ENCODE results near the gene PHC2.

PHC2 gene

GRCh38 chr1:33469691-33470090 is 38.8 kb upstream of the PHC2 start:
- no peak for TF ChIP-seq ZFX (IDR thresholded peaks at IDR 0.05)
- TF ChIP-seq, protein P1, sequence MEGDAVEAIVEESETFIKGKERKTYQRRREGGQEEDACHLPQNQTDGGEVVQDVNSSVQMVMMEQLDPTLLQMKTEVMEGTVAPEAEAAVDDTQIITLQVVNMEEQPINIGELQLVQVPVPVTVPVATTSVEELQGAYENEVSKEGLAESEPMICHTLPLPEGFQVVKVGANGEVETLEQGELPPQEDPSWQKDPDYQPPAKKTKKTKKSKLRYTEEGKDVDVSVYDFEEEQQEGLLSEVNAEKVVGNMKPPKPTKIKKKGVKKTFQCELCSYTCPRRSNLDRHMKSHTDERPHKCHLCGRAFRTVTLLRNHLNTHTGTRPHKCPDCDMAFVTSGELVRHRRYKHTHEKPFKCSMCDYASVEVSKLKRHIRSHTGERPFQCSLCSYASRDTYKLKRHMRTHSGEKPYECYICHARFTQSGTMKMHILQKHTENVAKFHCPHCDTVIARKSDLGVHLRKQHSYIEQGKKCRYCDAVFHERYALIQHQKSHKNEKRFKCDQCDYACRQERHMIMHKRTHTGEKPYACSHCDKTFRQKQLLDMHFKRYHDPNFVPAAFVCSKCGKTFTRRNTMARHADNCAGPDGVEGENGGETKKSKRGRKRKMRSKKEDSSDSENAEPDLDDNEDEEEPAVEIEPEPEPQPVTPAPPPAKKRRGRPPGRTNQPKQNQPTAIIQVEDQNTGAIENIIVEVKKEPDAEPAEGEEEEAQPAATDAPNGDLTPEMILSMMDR (conservative IDR thresholded peaks at IDR 0.05) = no peak
- no peak overlapping the region for H3K27ac ChIP-seq

DNA sequence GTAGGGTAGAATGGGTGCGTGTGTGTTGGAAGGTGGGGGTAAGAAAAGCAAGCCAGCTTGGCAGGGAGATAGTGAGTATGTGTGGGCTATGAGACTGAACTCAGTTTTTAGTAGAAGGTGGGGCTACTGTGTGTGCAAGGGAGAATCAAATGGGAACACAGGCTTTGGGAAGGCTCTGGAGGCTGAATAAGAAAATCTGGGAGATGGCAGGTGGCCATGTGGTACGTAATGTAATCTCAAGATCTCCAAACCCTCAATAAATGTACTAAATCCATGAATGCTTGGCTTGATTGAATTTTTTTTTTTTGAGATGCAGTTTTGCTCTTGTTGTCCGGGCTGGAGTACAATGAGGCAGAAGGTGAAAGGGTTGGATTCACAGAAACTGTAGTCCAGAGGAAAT is 38.1 kb upstream of the PHC2 start:
- H3K27ac ChIP-seq = no peak overlapping the region
- no peak for TF ChIP-seq ZFX (IDR thresholded peaks at IDR 0.05)
- TF ChIP-seq, protein P1 (conservative IDR thresholded peaks at IDR 0.05) = no peak

DNA sequence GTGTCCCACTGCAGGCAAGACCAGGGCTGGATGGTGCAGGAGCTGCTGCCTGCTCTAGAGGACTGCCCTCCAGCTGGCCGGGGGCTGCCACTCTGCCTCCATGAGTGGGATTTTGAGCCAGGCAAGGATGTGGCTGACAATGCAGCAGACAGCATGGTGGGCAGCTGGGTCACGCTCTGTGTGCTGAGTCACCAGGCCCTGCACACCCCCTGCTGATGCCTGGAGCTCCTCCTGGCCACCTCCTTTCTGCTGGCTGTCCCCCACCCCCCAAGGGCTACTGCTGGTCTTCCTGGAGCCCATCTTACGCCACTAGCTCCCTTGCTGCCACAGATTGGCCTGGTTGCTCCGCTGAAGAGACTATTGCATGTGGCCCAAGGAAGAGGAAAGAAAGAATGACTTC is 37.6 kb upstream of the PHC2 start:
- no peak overlapping the region for H3K27ac ChIP-seq
- TF ChIP-seq ZFX (IDR thresholded peaks at IDR 0.05) = no peak
- TF ChIP-seq, protein P1 (conservative IDR thresholded peaks at IDR 0.05) = no peak

DNA sequence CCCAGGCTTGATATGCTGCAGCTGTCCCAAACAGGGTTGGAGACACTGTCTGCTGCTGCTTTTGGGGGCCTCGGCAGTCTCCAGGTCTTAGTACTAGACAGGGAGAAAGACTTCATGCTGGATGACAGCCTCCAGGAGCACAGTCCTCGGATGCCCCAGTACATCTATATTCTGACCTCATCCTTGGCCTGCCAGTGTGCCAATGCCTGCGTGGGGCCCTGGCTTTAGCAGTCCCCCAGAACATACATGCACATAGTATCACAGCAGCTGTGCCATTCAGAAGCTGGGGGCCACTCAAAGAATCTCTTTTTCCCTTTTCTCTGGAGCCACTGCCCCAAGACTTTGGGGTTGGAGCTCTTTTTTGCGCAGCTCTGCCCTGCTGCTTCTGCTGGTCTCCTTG is 37.1 kb upstream of the PHC2 start:
- TF ChIP-seq ZFX (IDR thresholded peaks at IDR 0.05) = no peak
- TF ChIP-seq, protein P1 (conservative IDR thresholded peaks at IDR 0.05) = no peak
- no peak overlapping the region for H3K27ac ChIP-seq

- TF ChIP-seq, protein P1 (conservative IDR thresholded peaks at IDR 0.05) = no peak
- TF ChIP-seq ZFX (IDR thresholded peaks at IDR 0.05) = no peak
- H3K27ac ChIP-seq = no peak overlapping the region
Observed at GRCh38 chr1:33466159-33466558, 35.3 kb upstream of the PHC2 start.

GRCh38 chr1:33465316-33465715 is 34.4 kb upstream of the PHC2 start:
- no peak overlapping the region for H3K27ac ChIP-seq
- no peak for TF ChIP-seq ZFX (IDR thresholded peaks at IDR 0.05)
- TF ChIP-seq, protein P1 (conservative IDR thresholded peaks at IDR 0.05) = no peak

- H3K27ac ChIP-seq = no peak overlapping the region
- TF ChIP-seq, protein P1 (conservative IDR thresholded peaks at IDR 0.05) = no peak
- TF ChIP-seq ZFX (IDR thresholded peaks at IDR 0.05) = no peak
Observed at GRCh38 chr1:33464552-33464951, 33.7 kb upstream of the PHC2 start.
